Uterus (tissue), 4 donors: ENCODE data around the gene PLSCR1. TPM values are rescaled to one million over a fixed set of nuclear protein-coding genes. Genes with fewer than 3 reads are reported as not detected.
"Not testable (repeated sequence)": the region's sequence is repeated elsewhere in the genome, so short reads cannot be mapped to it uniquely, and the experiment has no call there.

Experiments
- DNase-seq, 2 donors: peaks; one replicate each; pipeline ENCODE4 v3.0.0-alpha.2; 2019 to 2020
- H3K27ac ChIP-seq, 2 donors: fragments of 200-600 bp; sonication (generic); 1 replicate in 1 of 2; 2 replicates in 1 of 2; pipeline ENCODE4 v1.5.1; 2016 to 2018
- H3K27me3 ChIP-seq, 2 donors: fragments of 200-600 bp; sonication (generic); one replicate each; pipeline ENCODE4 v1.5.1; 2018 to 2019; ENCODE audit warnings: control low read depth in 1 of 2
- H3K36me3 ChIP-seq, 2 donors: fragments of 200-600 bp; sonication (generic); one replicate each; pipeline ENCODE4 v1.5.1; 2019; ENCODE audit warnings: control low read depth in 1 of 2
- H3K4me1 ChIP-seq, 2 donors: fragments of 200-600 bp; sonication (generic); one replicate each; pipeline ENCODE4 v1.5.1; 2018 to 2019; ENCODE audit warnings: control low read depth in 1 of 2
- H3K4me3 ChIP-seq, 2 donors: fragments of 200-600 bp; sonication (generic); 1 replicate in 1 of 2; 2 replicates in 1 of 2; pipeline ENCODE4 v1.5.1; 2018 to 2019; ENCODE audit warnings: mild to moderate bottlenecking in 1 of 2
- H3K9me3 ChIP-seq, 2 donors: fragments of 200-600 bp; sonication (generic); one replicate each; pipeline ENCODE4 v1.5.1; 2019; ENCODE audit warnings: control low read depth in 1 of 2
- POLR2A ChIP-seq, 2 donors: fragments of 450-650 bp; IDR thresholded peaks; one replicate each; pipeline ENCODE4 v1.6.1; 2016; ENCODE audit warnings: antibody characterized with exemption in 2 of 2, mild to moderate bottlenecking in 1 of 2, moderate library complexity in 1 of 2
- intact Hi-C: fragments of 100-400 bp; cut with DNase I; formaldehyde crosslinking; loops from one replicate; pipeline ENCODE4 v1.15.1; 2023; ENCODE audit warnings: low total_unique reads
- total RNA-seq, 4 donors: library from RNA; depleted of rRNA in 3 of 4; stranded (reverse); fragments of >200 nt in 3 of 4; gene quantifications; one replicate each; pipeline versions ENCODE4 v1.1.0 to v1.2.4, GENCODE V29; 2014 to 2023
- TF ChIP-seq, protein P1 (sequence below), 4 experiments: fragments of 200-600 bp in 2 of 4; fragments of 450-650 bp in 2 of 4; sonication (generic) in 2 of 4; IDR thresholded peaks; one replicate each; pipeline ENCODE4 v1.5.1; 2016 to 2019; ENCODE audit warnings: antibody characterized with exemption in 4 of 4, mild to moderate bottlenecking in 2 of 4, moderate library complexity in 1 of 4
- donor health status: DM: yes; HTN: yes; CAD: no.

Gene PLSCR1
- total RNA-seq, 4 donors from 2014 or later: 75.6 to 248 (median 116) TPM

DNA sequence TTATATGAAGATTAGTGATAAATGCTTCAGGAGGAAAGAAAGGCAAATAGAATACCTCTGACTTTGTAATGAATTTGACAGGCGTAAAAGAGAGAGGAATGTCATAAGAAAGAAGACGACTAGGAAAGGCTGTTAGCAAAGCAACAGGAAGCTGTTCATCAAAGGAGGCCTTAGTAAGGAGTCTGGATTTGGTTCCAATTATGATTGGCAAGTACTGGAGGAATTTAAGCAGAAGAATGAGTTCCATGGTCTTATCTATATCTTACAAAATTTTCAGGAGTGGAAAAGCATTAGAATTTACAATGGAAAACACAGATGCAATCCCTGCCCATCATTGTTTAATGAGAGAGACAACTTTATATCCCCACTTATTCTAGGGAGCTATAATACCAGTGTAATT lies 13.8 kb downstream of the PLSCR1 start:
- intact Hi-C loops: no loop called here
- Histone ChIP-seq H3K36me3 (no peaks in the 10 kb centered on the region), H3K27me3 (no peaks in the 10 kb centered on the region), H3K9me3 (no peaks in the 10 kb centered on the region), H3K4me3 (no peak overlapping the region), H3K4me1 (no peaks in the 10 kb centered on the region), H3K27ac (no peak overlapping the region)
- TF ChIP-seq, protein P1, sequence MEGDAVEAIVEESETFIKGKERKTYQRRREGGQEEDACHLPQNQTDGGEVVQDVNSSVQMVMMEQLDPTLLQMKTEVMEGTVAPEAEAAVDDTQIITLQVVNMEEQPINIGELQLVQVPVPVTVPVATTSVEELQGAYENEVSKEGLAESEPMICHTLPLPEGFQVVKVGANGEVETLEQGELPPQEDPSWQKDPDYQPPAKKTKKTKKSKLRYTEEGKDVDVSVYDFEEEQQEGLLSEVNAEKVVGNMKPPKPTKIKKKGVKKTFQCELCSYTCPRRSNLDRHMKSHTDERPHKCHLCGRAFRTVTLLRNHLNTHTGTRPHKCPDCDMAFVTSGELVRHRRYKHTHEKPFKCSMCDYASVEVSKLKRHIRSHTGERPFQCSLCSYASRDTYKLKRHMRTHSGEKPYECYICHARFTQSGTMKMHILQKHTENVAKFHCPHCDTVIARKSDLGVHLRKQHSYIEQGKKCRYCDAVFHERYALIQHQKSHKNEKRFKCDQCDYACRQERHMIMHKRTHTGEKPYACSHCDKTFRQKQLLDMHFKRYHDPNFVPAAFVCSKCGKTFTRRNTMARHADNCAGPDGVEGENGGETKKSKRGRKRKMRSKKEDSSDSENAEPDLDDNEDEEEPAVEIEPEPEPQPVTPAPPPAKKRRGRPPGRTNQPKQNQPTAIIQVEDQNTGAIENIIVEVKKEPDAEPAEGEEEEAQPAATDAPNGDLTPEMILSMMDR (IDR thresholded peaks at IDR 0.05): no peak
- TF ChIP-seq POLR2A (IDR thresholded peaks at IDR 0.05): no peak
- DNase-seq: no peak

- intact Hi-C loops: no loop called here
- H3K4me1 ChIP-seq: no peaks in the 10 kb centered on the region
- H3K36me3 ChIP-seq: no peaks in the 10 kb centered on the region
- H3K9me3 ChIP-seq: no peaks in the 10 kb centered on the region
- TF ChIP-seq, protein P1 (IDR thresholded peaks at IDR 0.05): no peak
- H3K4me3 ChIP-seq: no peak overlapping the region
- H3K27me3 ChIP-seq: no peaks in the 10 kb centered on the region
- no peak overlapping the region for H3K27ac ChIP-seq
- no peak for DNase-seq
Measured at GRCh38 chr3:146529021-146529420, 15.4 kb downstream of the PLSCR1 start.

GRCh38 chr3:146524961-146525360 lies 19.4 kb downstream of the PLSCR1 start:
- Histone ChIP-seq H3K27me3 (no peaks in the 10 kb centered on the region), H3K36me3 (no peaks in the 10 kb centered on the region), H3K4me3 (no peak overlapping the region), H3K4me1 (no peaks in the 10 kb centered on the region), H3K9me3 (no peaks in the 10 kb centered on the region), H3K27ac (no peak overlapping the region)
- no peak for TF ChIP-seq POLR2A (IDR thresholded peaks at IDR 0.05)
- TF ChIP-seq, protein P1 (IDR thresholded peaks at IDR 0.05): no peak
- intact Hi-C loops: no loop called here
- no peak for DNase-seq

DNA sequence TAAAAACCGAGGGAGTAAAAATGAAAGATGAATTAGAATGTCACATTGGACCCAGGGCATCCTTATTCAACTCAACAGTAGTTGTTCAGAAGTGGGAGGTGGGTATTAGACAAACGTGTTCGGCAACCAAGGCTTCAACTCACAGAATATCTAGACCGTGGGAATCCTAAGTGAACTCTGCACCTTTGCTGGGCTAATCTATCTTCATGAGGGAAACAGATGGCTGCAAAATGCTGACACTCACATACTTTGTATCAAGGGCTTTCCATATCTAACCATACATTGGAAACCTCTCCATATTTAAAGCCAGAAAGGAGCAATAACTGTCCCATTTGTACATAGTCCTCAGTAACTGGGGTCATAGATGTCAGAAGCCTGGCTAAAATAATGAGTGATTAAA lies 20.9 kb downstream of the PLSCR1 start:
- Histone ChIP-seq H3K4me3 (no peak overlapping the region), H3K27ac (no peak overlapping the region), H3K36me3 (no peaks in the 10 kb centered on the region), H3K4me1 (no peaks in the 10 kb centered on the region), H3K9me3 (no peaks in the 10 kb centered on the region), H3K27me3 (no peaks in the 10 kb centered on the region)
- TF ChIP-seq POLR2A (IDR thresholded peaks at IDR 0.05): no peak
- DNase-seq: no peak
- intact Hi-C loops: no loop called here

DNA sequence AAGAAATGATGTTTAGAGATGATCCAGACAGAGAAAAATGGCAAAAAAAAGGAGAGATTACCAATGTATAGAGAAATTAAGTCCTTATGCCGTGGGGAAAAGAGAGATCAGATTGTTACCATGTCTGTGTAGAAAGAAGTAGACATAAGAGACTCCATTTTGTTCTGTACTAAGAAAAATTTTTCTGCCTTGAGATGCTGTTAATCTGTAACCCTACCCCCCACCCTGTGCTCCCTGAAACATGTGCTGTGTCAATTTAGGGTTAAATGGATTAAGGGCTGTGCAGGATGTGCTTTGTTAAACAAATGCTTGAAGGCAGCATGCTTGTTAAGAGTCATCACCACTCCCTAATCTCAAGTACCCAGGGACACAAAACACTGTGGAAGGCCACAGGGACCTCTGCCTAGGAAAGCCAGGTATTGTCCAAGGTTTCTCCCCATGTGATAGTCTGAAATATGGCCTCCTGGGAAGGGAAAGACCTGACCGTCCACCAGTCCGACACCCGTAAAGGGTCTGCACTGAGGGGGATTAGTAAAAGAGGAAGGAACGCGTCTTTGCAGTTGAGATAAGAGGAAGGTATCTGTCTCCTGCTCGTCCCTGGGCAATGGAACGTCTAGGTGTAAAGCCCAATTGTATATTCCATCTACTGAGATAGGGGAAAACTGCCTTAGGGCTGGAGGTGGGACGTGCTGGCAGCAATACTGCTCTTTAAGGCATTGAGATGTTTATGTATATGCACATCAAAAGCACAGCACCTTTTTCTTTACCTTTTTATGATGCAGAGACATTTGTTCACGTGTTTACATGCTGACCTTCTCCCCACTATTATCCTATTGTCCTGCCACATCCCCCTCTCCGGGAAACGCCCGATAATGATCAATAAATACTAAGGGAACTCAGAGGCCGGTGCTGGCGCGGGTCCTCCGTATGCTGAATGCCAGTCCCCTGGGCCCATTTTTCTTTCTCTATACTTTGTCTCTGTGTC lies 21.9 kb downstream of the PLSCR1 start:
- H3K4me3 ChIP-seq, H3K27me3 ChIP-seq, H3K36me3 ChIP-seq, H3K9me3 ChIP-seq, H3K27ac ChIP-seq, DNase-seq, intact Hi-C loops, H3K4me1 ChIP-seq: not testable (repeated sequence)

GRCh38 chr3:146521394-146521793 lies 23.0 kb downstream of the PLSCR1 start:
- no peak for TF ChIP-seq POLR2A (IDR thresholded peaks at IDR 0.05)
- TF ChIP-seq, protein P1 (IDR thresholded peaks at IDR 0.05): no peak
- Histone ChIP-seq H3K27me3 (no peaks in the 10 kb centered on the region), H3K9me3 (no peaks in the 10 kb centered on the region), H3K4me3 (no peak overlapping the region), H3K36me3 (no peaks in the 10 kb centered on the region), H3K27ac (no peak overlapping the region), H3K4me1 (no peaks in the 10 kb centered on the region)
- DNase-seq: no peak
- intact Hi-C loops: no loop called here
